LNCaP clone FGC (cell line): ENCODE data around the gene GALNT1.

Experiments used
- DNase-seq: peaks from one replicate; pipeline ENCODE4 v3.0.0-alpha.2; 2011; ENCODE audit warnings: low read depth
- H3K4me3 ChIP-seq: 2 replicates; pipeline ENCODE4 v1.5.1; 2011; ENCODE audit warnings: mild to moderate bottlenecking, low read depth, low read length, control low read depth
- CTCF ChIP-seq: IDR thresholded peaks from 2 replicates; pipeline ENCODE4 v1.5.1; 2012; ENCODE audit warnings: mild to moderate bottlenecking; ENCODE audit not compliant: control insufficient read depth, insufficient read depth; ENCODE audit errors: extremely low read depth

The GALNT1 gene

GRCh38 chr18:35707674-35708073 is 126.1 kb downstream of the GALNT1 start:
- H3K4me3 ChIP-seq: no peak overlapping the region
- DNase-seq: no peak
- no peak for TF ChIP-seq CTCF

- no peak for DNase-seq
- no peak overlapping the region for H3K4me3 ChIP-seq
- TF ChIP-seq CTCF: no peak
Measured at GRCh38 chr18:35710581-35710980, 129.0 kb downstream of the GALNT1 start.

GRCh38 chr18:35711227-35711626 is 129.7 kb downstream of the GALNT1 start:
- no peak overlapping the region for H3K4me3 ChIP-seq
- DNase-seq: no peak
- TF ChIP-seq CTCF: no peak

- no peak overlapping the region for H3K4me3 ChIP-seq
- DNase-seq: no peak
- TF ChIP-seq CTCF: no peak
Measured at GRCh38 chr18:35713545-35713944, 132.0 kb downstream of the GALNT1 start.

GRCh38 chr18:35714539-35714938 is 133.0 kb downstream of the GALNT1 start:
- no peak for DNase-seq
- no peak overlapping the region for H3K4me3 ChIP-seq
- TF ChIP-seq CTCF: no peak

GRCh38 chr18:35715139-35715538 is 133.6 kb downstream of the GALNT1 start:
- no peak overlapping the region for H3K4me3 ChIP-seq
- DNase-seq: no peak
- no peak for TF ChIP-seq CTCF

GRCh38 chr18:35716169-35716831 is 134.8 kb downstream of the GALNT1 start:
- H3K4me3 ChIP-seq: no peak overlapping the region
- DNase-seq: no peak
- TF ChIP-seq CTCF: no peak
